PC-3 (cell line): ENCODE measurements around the gene ABLIM2.

Experiments used
- CTCF ChIP-seq: fragments of 300-600 bp; sonication (generic); conservative IDR thresholded peaks from 2 replicates; pipeline ENCODE4 v1.5.1; 2017; ENCODE audit warnings: antibody characterized with exemption, low read depth, mild to moderate bottlenecking, low read length
- EZH2 ChIP-seq: fragments of 300-600 bp; sonication (generic); IDR thresholded peaks from one replicate; pipeline ENCODE4 v1.6.1; 2017; ENCODE audit warnings: antibody characterized with exemption, mild to moderate bottlenecking, low read length; ENCODE audit not compliant: unreplicated experiment
- EZH2phosphoT487 ChIP-seq: fragments of 300-600 bp; sonication (generic); IDR thresholded peaks from 2 replicates; pipeline ENCODE4 v1.6.1; 2018; ENCODE audit warnings: mild to moderate bottlenecking, antibody characterized with exemption, low read length, borderline replicate concordance

DNA sequence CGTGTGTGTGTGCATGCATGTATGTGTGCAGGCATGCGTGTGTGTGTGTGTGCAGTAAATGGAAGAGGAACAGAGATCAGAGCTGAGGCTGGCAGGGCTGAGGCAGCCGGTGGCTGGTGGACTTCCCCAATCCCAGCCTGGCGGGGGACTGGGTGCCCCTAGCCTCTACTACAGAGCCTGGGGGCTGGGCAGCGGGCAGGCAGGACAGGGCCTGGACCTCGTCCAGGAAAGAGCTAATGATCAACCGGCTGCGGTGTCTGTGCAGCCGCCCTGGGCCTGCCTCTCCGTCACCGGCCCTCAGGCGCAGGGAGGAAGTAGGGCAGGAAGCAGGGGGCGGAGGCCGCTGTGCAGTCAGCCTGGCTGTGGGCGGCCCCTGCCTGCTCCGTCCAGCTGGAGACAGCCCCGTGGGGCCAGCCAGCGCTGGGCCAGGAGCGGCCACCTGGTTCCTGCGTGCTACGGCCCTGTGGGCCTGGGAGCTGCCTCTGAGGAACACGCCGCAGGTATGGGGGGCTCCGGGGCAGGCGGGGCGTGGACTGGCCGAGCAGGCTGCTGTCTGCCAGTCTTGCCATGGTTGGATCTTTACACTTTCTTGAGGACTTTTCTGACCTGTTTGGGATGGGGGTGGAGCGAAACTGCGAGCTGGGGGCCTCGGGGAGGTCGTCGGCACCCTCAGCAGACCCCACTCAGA is 40.4 kb upstream of the ABLIM2 start, which contains the start of gene SH3TC1:
- TF ChIP-seq CTCF (no peak), EZH2phosphoT487 (no peak), EZH2 (no peak)
